Fibroblast of lung (primary cell): ENCODE data around the gene REXO2. TPM values are rescaled to one million over a fixed set of nuclear protein-coding genes. Genes with fewer than 3 reads are reported as not detected.

Experiments
- DNase-seq, 2 donors: peaks; one replicate each; pipeline versions ENCODE4 v3.0.0 to v3.0.0-alpha.2; 2010; ENCODE audit warnings: low read depth in 2 of 2
- H2AFZ ChIP-seq: 2 replicates; pipeline ENCODE4 v1.5.1; 2012; ENCODE audit warnings: low read length, control low read depth, inconsistent platforms
- H3K27ac ChIP-seq: 2 replicates; pipeline ENCODE4 v1.5.1; 2011; ENCODE audit warnings: low read length, control low read depth; ENCODE audit not compliant: insufficient read depth
- H3K27me3 ChIP-seq: 2 replicates; pipeline ENCODE4 v1.5.1; 2011; ENCODE audit warnings: mild to moderate bottlenecking, low read length; ENCODE audit not compliant: control insufficient read depth, insufficient read depth
- H3K36me3 ChIP-seq: 2 replicates; pipeline ENCODE4 v1.5.1; 2011; ENCODE audit warnings: low read length; ENCODE audit not compliant: control insufficient read depth, insufficient read depth
- H3K4me1 ChIP-seq: 2 replicates; pipeline ENCODE4 v1.5.1; 2011; ENCODE audit warnings: low read length; ENCODE audit not compliant: control insufficient read depth, insufficient read depth; ENCODE audit errors: extremely low read depth
- H3K4me2 ChIP-seq: 2 replicates; pipeline ENCODE4 v1.5.1; 2011; ENCODE audit warnings: low read length, control low read depth; ENCODE audit not compliant: insufficient read depth; ENCODE audit errors: extremely low read depth
- H3K4me3 ChIP-seq, 4 experiments: fragments of 200-600 bp in 1 of 4; sonication (generic) in 1 of 4; replicated peaks in 1 of 4; 2 replicates each; pipeline ENCODE4 v1.5.1; 2011 to 2016; ENCODE audit warnings: low read length in 4 of 4, low read depth in 3 of 4, mild to moderate bottlenecking in 3 of 4, control low read depth in 2 of 4, inconsistent platforms in 1 of 4, mixed read lengths in 1 of 4; ENCODE audit not compliant: insufficient read depth in 1 of 4; ENCODE audit errors: control extremely low read depth in 1 of 4
- H3K79me2 ChIP-seq: 2 replicates; pipeline ENCODE4 v1.5.1; 2012; ENCODE audit warnings: mild to moderate bottlenecking, low read length, inconsistent platforms; ENCODE audit not compliant: control insufficient read depth, insufficient read depth
- H3K9ac ChIP-seq: 2 replicates; pipeline ENCODE4 v1.5.1; 2011; ENCODE audit warnings: mild to moderate bottlenecking, low read length, control low read depth; ENCODE audit not compliant: insufficient read depth
- H3K9me3 ChIP-seq: 2 replicates; pipeline ENCODE4 v1.5.1; 2012; ENCODE audit warnings: low read depth, low read length; ENCODE audit not compliant: control insufficient read depth, insufficient read depth
- H4K20me1 ChIP-seq: 2 replicates; pipeline ENCODE4 v1.5.1; 2011; ENCODE audit warnings: low read length; ENCODE audit not compliant: control insufficient read depth, insufficient read depth; ENCODE audit errors: extremely low read depth
- EZH2 ChIP-seq: IDR thresholded peaks from 2 replicates; pipeline ENCODE4 v1.5.1; 2012; ENCODE audit warnings: low read length, control low read depth, mild to moderate bottlenecking; ENCODE audit errors: missing control alignments
- polyA plus RNA-seq, 2 donors: library from polyadenylated mRNA; depleted of rRNA in 1 of 2; stranded (reverse) in 1 of 2; unstranded in 1 of 2; fragments of >200 nt; gene quantifications; 2 replicates each; pipeline ENCODE4 v1.2.1, GENCODE V29; 2011 to 2012; ENCODE audit warnings: missing spikeins in 1 of 2
- total RNA-seq: library from RNA; depleted of rRNA; stranded (reverse); fragments of >200 nt; gene quantifications from 2 replicates; pipeline ENCODE4 v1.2.1, GENCODE V29; 2014
- TF ChIP-seq, protein P1 (sequence below), 2 donors: IDR thresholded peaks in 1 of 2; conservative IDR thresholded peaks in 1 of 2; 1 replicate in 1 of 2; 2 replicates in 1 of 2; pipeline ENCODE4 v1.5.1; 2011 to 2012; ENCODE audit warnings: low read length in 2 of 2, control low read depth in 1 of 2, inconsistent platforms in 1 of 2, low read depth in 1 of 2, mild to moderate bottlenecking in 1 of 2

REXO2 gene
- total and polyA plus RNA-seq, 2 donors (not counting 1 experiment from before 2014, with no cell fraction given) = 234 to 372 TPM

DNA sequence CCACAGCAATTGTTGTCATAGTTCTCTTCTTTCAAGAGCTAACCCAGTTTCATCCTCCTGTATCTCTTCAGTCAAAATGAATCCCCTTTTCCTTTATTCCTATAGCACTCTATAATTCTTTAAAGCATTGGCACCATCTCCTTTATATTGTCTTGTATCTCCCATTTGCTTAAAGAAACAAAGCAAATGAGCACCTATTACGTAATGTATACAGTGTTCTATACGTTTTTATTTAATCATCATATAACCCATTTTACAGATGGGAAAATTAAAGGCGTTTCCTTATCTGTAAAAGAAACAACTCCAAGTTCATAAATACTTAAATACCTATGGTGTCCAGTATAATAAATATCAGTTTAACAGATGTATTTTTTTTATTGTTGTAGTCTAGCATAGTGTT, 6.4 kb upstream of the REXO2 start:
- Histone ChIP-seq H3K9me3 (no peaks in the 10 kb centered on the region), H3K27ac (no peak overlapping the region), H3K4me3 (no peak overlapping the region), H3K36me3 (no peaks in the 10 kb centered on the region), H3K4me1 (no peaks in the 10 kb centered on the region), H3K79me2 (no peaks in the 10 kb centered on the region), H2AFZ (no peak overlapping the region), H3K27me3 (no peaks in the 10 kb centered on the region), H4K20me1 (no peaks in the 10 kb centered on the region), H3K4me2 (no peak overlapping the region), H3K9ac (no peak overlapping the region)
- TF ChIP-seq, protein P1, sequence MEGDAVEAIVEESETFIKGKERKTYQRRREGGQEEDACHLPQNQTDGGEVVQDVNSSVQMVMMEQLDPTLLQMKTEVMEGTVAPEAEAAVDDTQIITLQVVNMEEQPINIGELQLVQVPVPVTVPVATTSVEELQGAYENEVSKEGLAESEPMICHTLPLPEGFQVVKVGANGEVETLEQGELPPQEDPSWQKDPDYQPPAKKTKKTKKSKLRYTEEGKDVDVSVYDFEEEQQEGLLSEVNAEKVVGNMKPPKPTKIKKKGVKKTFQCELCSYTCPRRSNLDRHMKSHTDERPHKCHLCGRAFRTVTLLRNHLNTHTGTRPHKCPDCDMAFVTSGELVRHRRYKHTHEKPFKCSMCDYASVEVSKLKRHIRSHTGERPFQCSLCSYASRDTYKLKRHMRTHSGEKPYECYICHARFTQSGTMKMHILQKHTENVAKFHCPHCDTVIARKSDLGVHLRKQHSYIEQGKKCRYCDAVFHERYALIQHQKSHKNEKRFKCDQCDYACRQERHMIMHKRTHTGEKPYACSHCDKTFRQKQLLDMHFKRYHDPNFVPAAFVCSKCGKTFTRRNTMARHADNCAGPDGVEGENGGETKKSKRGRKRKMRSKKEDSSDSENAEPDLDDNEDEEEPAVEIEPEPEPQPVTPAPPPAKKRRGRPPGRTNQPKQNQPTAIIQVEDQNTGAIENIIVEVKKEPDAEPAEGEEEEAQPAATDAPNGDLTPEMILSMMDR (conservative IDR thresholded peaks at IDR 0.05 in 1 of 2, IDR thresholded peaks at IDR 0.05 in 1 of 2; ENCODE audit: low read depth in 1 of 2, low read length in 2 of 2) = no peak
- no peak for TF ChIP-seq EZH2
- no peak for DNase-seq

DNA sequence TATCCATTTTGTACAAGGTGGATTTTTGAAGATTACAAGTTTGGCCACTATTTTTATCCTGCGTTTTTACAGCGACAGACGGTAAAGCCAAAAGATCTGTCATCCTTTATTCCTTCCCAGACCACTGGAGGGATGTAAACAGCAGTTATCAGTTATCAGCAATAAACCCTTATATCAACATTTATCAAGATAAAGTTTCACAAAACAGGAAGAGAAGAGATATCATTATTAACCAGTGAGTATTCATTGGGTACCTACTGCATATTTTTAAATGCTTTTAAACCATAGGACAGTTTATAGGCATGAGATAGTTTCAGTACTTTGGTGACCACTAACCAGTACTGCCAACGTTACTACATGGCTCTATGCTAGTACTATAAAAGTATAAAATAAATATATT, 5.9 kb upstream of the REXO2 start:
- H3K4me1 ChIP-seq = no peaks in the 10 kb centered on the region
- H3K4me2 ChIP-seq = no peak overlapping the region
- H3K27ac ChIP-seq = no peak overlapping the region
- no peaks in the 10 kb centered on the region for H3K9me3 ChIP-seq
- no peaks in the 10 kb centered on the region for H3K79me2 ChIP-seq
- H3K9ac ChIP-seq = no peak overlapping the region
- no peak for TF ChIP-seq EZH2
- TF ChIP-seq, protein P1 (conservative IDR thresholded peaks at IDR 0.05 in 1 of 2, IDR thresholded peaks at IDR 0.05 in 1 of 2; ENCODE audit: low read depth in 1 of 2, low read length in 2 of 2) = no peak
- H3K27me3 ChIP-seq = no peaks in the 10 kb centered on the region
- H3K4me3 ChIP-seq = no peak overlapping the region
- DNase-seq = no peak
- no peak overlapping the region for H2AFZ ChIP-seq
- no peaks in the 10 kb centered on the region for H4K20me1 ChIP-seq
- no peaks in the 10 kb centered on the region for H3K36me3 ChIP-seq

DNA sequence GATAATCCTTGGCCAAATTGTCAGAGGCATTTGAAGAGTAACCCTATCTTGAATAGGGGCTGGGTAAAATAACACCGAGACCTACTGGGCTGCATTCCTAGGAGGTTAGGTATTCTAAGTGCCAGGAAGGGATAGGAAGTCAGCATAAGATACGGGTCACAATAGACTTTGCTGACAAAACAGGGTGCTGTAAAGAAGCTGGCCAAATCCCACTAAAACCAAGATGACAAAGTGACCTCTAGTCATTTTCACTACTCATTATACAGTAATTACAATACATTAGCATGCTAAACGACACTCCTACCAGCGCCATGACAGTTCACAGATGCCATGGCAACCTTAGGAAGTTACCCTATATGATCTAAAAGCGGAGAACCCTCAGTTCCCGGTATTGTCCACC, 964 bp upstream of the REXO2 start:
- no peak overlapping the region for H3K27ac ChIP-seq
- H3K4me2 ChIP-seq = no peak overlapping the region
- TF ChIP-seq, protein P1 (conservative IDR thresholded peaks at IDR 0.05 in 1 of 2, IDR thresholded peaks at IDR 0.05 in 1 of 2; ENCODE audit: low read depth in 1 of 2, low read length in 2 of 2) = no peak
- TF ChIP-seq EZH2 = no peak
- H3K79me2 ChIP-seq = peaks cover 38% of the 10 kb centered on the region
- H3K4me3 ChIP-seq = no peak overlapping the region
- peak in 1 of 2 donors; percentile 47 for DNase-seq
- no peaks in the 10 kb centered on the region for H4K20me1 ChIP-seq
- no peaks in the 10 kb centered on the region for H3K9me3 ChIP-seq
- H3K36me3 ChIP-seq = no peaks in the 10 kb centered on the region
- no peak overlapping the region for H3K9ac ChIP-seq
- H3K4me1 ChIP-seq = peaks cover 2% of the 10 kb centered on the region
- no peaks in the 10 kb centered on the region for H3K27me3 ChIP-seq
- no peak overlapping the region for H2AFZ ChIP-seq
